HG03097 (cell line): Measurements from ENCODE around the gene EVL.

Experiments
- ATAC-seq: cut with Tn5 transposase; IDR thresholded peaks from one replicate; pipeline ENCODE4 v1.9.1; 2021; ENCODE audit not compliant: unreplicated experiment, low FRiP score

The EVL gene

DNA sequence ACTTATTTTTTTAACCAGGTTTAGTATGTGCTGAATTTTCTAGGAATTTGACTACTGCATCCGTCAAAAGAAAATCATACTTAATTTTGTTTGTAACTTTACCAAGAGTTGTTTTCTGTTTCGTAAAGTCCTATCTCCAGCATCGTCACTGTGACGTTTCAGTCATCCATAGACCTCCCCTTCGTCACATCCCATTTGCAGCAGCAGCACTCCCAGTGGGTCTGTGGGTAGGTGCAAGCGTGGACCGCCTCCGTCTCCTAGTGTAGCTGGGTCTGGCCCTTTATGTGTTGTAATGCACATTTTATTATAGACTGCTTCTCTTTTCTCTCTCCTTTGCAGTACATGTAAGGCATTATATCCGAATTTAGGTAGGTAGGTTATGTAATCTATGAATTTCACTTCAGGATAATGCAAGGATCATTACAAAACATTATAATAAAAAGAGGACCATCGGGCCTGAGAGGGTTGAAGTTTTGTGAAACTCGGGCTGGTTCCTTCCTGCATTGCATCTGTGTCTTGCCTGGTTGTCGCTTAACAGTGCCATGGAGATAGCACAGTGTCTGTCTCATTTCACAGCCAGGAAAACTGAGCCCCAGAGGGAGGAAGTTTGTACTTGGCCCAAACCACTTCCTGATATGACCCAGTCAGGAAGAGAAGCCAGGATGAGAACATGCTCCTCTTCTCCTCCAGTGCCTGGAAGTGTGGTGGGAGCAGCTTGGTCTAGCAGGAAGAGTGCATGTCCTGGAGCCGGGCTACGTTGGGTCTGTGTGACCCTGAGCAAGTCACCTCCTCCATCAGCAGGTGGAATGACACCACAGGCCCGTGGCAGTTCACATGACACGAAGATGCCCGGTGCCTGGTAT lies 41.3 kb downstream of the EVL start:
- ATAC-seq, result no peak

- ATAC-seq, result no peak
These were observed 42.0 kb downstream of the EVL start for GRCh38 chr14:100107236-100107635.

GRCh38 chr14:100108042-100108825 lies 43.0 kb downstream of the EVL start:
- ATAC-seq, result no peak

DNA sequence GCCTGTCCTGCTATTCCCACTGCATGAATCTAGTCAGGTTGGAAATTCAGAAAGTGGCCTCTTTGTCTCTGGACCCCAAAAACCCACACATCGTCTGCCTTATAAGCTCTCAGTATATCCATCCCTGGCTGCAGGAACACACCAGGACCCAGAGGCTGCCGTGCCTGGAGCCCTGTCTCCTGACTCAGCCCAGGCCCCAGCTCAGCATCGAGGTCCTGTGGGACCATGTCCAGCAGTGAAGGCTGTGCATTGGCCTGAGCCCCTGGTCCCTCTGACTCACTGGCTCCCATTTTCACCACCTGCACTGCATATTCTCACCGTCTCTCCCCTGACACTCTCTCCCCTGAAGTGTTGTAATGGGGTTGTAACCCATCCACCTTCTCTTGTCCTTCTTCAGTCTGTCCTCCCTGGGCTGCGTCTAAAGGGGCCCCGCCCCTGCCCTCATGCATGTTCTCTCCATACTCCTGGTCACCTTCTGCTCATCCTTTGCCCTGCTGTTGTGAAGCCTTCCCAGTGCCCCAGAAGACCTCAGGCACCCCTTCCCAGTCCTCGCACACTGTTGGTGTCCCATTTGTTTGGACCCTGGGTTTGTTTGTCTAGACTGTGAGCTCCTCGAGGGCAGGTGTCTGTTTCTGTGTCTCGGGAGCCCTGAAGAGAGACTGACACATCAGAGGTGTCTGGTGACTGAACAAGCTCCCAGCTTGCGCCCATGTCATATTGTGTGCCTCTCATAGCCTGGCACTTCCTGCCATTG lies 43.8 kb downstream of the EVL start:
- no peak for ATAC-seq

DNA sequence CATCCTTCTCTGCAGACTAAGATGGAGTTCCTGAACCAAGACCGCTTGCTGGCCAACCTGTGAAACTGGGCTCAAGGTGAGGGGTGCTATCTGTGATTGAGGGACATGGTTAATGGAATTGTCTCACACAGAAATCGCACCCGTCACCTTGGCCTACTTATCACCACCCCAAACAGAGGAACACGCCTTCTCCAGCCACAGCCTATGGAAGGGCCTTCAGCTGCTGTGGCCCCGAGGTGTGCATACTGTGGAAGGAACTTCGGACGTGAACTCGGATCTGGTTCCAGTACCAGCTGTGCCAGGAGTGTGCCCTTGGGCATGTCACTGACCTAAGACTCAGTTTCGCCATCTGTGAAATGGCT lies 44.4 kb downstream of the EVL start:
- no peak for ATAC-seq

DNA sequence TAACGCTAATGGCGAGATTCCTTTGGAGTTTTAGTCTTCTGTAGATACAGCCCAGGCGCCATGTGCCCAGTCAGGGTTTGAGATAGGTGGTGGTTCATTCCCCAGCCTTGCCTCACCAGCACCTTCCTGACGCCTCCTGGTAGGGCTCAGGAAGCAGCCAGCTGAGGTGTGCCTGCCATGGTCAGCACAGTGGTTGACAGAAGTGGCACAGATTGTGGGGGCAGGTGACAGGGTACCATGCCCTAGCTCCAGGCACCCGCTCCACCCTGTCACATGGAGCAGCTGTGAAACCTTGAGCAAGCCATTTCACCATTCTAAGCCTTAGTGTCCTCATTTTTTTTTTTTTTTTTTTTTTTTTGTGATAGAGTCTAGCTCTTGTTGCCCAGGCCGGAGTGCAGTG lies 45.6 kb downstream of the EVL start:
- ATAC-seq, result no peak

DNA sequence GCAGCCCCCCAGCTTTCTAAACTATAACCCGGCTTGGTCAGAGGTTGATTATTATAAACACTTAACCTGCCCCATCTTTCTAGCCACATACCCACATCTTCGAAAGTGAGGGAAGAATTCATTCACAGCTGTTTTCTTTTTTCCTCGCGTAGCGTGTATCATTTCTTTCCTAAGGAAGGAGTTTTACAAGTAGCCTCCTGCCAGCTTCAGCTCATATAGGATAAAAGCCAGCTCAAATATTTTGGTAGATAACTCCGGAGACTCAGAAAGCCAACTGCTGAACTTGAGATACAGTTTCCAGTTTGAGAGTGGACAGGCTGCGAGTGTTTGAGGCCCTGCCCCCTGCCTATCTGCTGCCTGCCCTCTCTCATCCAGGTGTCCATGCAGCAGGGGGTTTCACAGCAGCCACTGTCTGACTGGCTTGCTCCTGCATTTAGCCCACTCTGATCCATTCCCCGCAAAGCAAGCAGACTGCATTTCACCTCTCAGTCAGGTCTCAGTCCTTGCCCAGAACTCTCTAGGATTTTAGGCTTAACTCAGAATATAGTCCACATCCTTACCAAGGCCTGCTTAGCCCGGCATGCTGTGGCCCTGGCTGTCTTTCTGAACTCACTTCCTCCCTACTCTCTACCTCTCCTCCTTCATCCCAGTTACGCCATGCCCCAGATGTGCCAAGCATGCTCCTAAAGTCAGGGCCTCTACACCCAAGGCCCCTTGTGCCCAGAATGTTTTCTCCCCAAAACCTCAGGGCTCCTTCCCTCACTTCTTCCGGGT lies 46.9 kb downstream of the EVL start:
- ATAC-seq, result no peak

DNA sequence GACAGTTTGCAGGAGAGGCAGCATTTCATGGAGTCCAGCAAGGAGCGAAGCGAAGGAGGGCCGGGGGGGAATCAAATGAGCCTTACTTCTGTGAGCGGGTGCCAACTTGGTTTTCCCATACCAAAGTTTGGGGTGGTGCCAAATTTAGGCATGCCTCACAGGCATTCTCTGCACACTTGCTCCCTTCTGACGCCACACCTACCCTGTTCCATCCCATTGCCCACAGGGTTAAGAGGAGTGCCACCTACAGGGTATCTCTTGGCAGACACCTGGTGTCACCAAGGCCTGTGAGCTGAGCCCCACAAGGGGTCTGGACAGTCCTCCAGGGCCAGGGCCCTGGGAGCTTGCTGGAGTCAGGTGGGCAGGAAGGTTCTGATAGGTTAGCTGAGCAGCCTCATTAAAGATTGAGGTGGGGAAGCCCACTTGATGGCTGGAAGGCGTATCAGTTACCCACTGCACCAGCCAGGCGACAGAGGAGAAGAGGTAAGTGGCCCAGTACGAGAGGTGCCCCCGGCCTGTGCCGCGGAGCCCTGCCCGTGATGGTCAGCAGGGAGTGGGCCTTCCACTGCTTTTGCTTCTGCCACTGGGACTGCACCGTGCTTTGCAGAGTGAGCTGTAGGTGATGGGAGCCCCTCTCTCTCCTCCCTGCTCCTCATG lies 49.0 kb downstream of the EVL start:
- no peak for ATAC-seq

GRCh38 chr14:100115236-100115635 lies 50.0 kb downstream of the EVL start:
- no peak for ATAC-seq

DNA sequence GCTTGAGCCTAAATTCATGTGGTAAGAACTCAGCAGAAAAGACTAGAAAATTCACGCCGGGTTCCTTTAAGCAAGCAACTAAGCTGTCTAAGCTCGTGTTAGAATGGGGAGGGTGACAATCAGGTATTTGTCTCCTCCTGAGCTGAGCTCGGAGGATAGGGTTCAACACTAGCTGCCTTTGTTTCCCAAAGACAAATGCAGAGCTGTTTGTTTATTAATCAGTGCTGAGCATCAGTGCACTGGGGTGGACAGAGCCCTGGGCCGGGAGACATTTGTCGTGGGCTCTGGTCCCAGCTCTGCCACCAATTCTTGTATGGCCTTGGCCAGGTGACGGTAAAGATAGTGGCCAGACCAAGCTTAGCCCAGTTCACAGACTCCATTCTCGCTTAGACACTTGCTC lies 50.5 kb downstream of the EVL start:
- ATAC-seq, result no peak

DNA sequence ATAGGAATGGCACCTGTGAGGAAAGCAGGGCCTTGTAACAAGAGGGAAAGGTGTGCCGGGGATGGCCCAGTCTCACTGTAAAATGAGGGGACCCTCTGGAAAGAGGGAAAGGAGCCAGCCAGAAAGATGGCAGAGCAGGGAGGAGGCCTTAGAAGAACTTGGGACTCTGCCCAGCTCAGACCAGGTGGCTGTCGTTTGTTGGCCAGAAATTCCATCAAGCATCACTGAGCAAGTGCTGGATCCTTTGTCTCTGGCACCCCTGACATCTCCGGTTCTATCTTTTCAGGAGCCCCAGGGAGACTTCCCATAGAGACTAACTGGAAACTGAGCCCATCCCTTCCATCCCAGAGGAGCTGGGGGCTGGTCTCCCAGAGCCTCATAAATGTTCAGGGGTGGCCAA lies 50.9 kb downstream of the EVL start:
- ATAC-seq, result no peak

- ATAC-seq, result no peak
These were observed 51.8 kb downstream of the EVL start for GRCh38 chr14:100117026-100117425.

GRCh38 chr14:100117633-100118395 lies 52.6 kb downstream of the EVL start:
- no peak for ATAC-seq

GRCh38 chr14:100118396-100119011 lies 53.3 kb downstream of the EVL start:
- no peak for ATAC-seq

GRCh38 chr14:100119251-100119650 lies 54.0 kb downstream of the EVL start:
- ATAC-seq, result no peak

DNA sequence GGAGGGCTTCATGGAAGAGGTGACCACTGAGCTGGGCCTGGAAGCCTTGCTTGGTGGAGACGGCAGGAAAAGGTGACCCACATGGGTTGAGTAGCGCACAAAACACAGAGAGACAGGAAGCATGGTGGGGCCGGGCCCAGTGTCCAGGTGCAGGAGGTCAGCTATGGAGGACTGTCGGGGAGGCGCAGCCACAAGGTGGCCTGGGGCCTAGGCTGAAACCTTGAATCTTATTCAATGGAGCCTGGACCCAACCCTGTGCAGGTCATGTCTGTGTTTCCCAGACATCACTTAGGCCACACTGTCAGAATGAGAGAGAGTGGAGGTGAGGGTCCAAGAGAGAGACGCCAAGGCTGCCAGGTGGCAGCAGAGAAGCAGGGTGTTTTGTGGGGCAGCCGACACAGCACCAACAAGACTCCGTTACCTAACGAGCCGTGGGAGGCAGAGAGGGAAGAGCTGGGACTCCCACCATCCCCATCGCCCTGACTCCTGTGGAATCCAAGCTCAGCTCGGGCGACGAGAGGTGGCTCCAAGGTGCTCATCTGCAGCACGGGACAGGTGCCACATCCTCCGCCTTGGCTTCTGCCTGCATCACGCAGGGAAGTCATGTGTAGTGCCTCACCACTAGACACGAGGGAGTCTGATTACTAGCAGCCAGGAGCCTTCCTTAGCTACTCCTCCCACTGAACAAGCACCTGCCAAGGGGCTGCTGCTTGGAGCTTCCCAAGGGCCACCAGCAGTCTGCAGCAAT lies 55.5 kb downstream of the EVL start:
- ATAC-seq, result no peak

GRCh38 chr14:100121643-100122480 lies 56.6 kb downstream of the EVL start:
- no peak for ATAC-seq
